NCI-H82 (cell line): ENCODE measurements around the gene EDARADD.
A peak's percentile ranks its signal among the peaks of the same experiment; 100 is the strongest.

Experiments used
- DNase-seq: peaks from one replicate; lab custom pipeline; 2025; lab: John Stamatoyannopoulos, UW

The EDARADD gene

GRCh38 chr1:236516929-236517704 is 123.0 kb downstream of the EDARADD start:
- no peak for DNase-seq

GRCh38 chr1:236518322-236518721 is 124.2 kb downstream of the EDARADD start:
- no peak for DNase-seq

GRCh38 chr1:236520445-236521005 is 126.4 kb downstream of the EDARADD start:
- no peak for DNase-seq

- DNase-seq, result no peak
Measured at GRCh38 chr1:236522937-236523703, 129.0 kb downstream of the EDARADD start.

GRCh38 chr1:236523704-236524141 is 129.6 kb downstream of the EDARADD start, which contains the start of gene LGALS8:
Gene LGALS8 (plus strand): TSS chr1:236523982. CDS start chr1:236526071, 2,089 bp downstream.
- DNase-seq, result no peak

- DNase-seq, result peak; percentile 50
Measured at GRCh38 chr1:236524142-236524894, 130.2 kb downstream of the EDARADD start.

GRCh38 chr1:236524895-236525184 is 130.8 kb downstream of the EDARADD start:
- DNase-seq, result no peak

GRCh38 chr1:236526079-236526478 is 132.0 kb downstream of the EDARADD start:
- no peak for DNase-seq

GRCh38 chr1:236530286-236530685 is 136.2 kb downstream of the EDARADD start:
- DNase-seq, result no peak

GRCh38 chr1:236530959-236531358 is 136.9 kb downstream of the EDARADD start:
- DNase-seq, result no peak

- no peak for DNase-seq
Measured at GRCh38 chr1:236532850-236533249, 138.8 kb downstream of the EDARADD start.

GRCh38 chr1:236534151-236534651 is 140.1 kb downstream of the EDARADD start:
- no peak for DNase-seq
